ENCODE data around the gene TBCD. TPM values are rescaled to one million over a fixed set of nuclear protein-coding genes. Genes with fewer than 3 reads are reported as not detected.

Gene TBCD
- total and polyA plus RNA-seq, 5 donors from 2014 or later: 39.2 to 146 (median 86.4) TPM

DNA sequence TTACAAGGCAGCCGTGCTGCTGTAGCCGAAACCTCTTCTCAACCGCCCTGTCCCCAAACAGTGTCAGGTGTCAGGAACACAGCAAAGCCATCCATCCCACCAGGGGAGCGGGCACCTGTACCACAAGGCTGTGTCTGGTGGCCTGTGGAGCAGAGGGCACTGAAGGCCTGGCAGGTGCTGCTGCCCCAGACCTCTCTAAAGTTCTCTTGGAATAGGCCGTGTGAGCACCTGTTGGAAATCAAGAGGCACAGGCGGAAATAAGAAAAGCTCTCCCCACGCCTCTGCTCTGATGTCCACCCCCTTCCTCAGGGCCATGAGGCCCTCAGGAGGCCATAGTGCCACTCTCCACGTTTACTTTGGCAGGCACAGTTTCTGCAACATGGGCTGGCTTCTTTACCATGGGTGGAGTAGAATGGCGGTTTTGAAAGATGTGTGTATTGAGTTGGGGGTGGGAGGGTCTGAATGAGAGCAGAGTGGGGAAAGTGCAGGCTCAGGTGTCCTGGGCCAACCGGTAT, 187.8 kb downstream of the TBCD start:
- H3K36me3 Mint-ChIP-seq: peaks cover 52% of the 10 kb centered on the region
- DNase-seq: no peak
- no peak overlapping the region for H3K27ac Mint-ChIP-seq

DNA sequence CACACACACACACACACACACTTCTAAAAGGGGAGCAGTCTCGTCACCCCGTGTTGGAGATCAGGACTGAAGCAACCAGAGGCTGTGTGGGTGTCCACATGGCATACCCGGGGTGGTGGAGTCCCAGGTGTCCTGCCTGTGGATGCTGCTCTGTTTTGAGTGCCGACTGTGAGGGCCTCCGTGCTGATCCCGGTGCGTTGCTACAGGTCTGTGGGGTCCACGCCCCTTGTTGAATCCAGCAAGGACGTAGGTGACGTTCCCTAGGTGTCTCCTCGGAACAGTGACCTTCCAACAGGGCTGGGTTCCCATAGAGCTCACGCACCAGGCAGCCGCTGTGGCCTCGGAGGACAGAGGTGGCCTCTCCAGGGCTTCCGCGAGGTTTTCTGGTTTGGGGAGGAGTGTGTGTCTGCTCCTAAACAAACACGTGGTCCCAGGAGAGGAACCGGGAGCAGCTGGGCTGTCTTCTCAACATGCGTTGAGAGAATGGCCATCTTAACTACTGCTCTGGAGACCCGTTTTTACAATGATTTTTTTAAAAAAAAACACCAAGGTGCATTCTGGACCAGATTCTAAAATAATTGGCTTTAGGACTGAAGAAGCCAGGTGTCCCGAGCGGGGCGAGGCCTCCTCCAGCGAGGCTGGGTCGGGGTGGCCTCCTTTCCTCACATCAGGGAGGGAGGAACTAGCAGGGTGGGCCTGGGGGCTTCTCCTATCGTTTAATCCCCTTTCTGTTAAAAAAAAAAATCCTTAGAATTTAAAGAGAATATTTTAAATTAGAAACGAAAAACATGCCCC, 188.6 kb downstream of the TBCD start:
- H3K4me3 Mint-ChIP-seq: peak overlapping the region in 1 of 4 donors; percentile 32
- H3K36me3 Mint-ChIP-seq: peaks cover 56% of the 10 kb centered on the region
- no peaks in the 10 kb centered on the region for H3K27me3 Mint-ChIP-seq

More for the DNA sequence above, 187.8 kb downstream of the TBCD start:
- ATAC-seq (ENCODE audit: low read depth in 2 of 2): peak in 1 of 2 donors; percentile 21
- no peaks in the 10 kb centered on the region for H3K27me3 Mint-ChIP-seq
- H3K9me3 Mint-ChIP-seq: peaks cover 0 to 19% (median 3%) of the 10 kb centered on the region in 7 donors
- H3K27ac ChIP-seq (ENCODE audit: insufficient read depth, low read length, poor library complexity, severe bottlenecking): no peak overlapping the region
- no peaks in the 10 kb centered on the region for H3K27me3 ChIP-seq (ENCODE audit: control insufficient read depth, insufficient read depth, low read length)
- no peak overlapping the region for H3K4me3 ChIP-seq (ENCODE audit: low read depth, low read length)
- no peaks in the 10 kb centered on the region for H3K4me1 Mint-ChIP-seq
- no peaks in the 10 kb centered on the region for H3K4me1 ChIP-seq (ENCODE audit: control insufficient read depth, insufficient read depth, low read length, poor library complexity, severe bottlenecking)
- peaks cover 8 to 12% of the 10 kb centered on the region in 2 experiments for H3K9me3 ChIP-seq (ENCODE audit: control insufficient read depth in 2 of 2, low read length in 2 of 2)
- peak overlapping the region in 1 of 4 donors; percentile 32 for H3K4me3 Mint-ChIP-seq
- H3K36me3 ChIP-seq (ENCODE audit: control insufficient read depth, insufficient read depth, low read length): peaks cover 65% of the 10 kb centered on the region

DNA sequence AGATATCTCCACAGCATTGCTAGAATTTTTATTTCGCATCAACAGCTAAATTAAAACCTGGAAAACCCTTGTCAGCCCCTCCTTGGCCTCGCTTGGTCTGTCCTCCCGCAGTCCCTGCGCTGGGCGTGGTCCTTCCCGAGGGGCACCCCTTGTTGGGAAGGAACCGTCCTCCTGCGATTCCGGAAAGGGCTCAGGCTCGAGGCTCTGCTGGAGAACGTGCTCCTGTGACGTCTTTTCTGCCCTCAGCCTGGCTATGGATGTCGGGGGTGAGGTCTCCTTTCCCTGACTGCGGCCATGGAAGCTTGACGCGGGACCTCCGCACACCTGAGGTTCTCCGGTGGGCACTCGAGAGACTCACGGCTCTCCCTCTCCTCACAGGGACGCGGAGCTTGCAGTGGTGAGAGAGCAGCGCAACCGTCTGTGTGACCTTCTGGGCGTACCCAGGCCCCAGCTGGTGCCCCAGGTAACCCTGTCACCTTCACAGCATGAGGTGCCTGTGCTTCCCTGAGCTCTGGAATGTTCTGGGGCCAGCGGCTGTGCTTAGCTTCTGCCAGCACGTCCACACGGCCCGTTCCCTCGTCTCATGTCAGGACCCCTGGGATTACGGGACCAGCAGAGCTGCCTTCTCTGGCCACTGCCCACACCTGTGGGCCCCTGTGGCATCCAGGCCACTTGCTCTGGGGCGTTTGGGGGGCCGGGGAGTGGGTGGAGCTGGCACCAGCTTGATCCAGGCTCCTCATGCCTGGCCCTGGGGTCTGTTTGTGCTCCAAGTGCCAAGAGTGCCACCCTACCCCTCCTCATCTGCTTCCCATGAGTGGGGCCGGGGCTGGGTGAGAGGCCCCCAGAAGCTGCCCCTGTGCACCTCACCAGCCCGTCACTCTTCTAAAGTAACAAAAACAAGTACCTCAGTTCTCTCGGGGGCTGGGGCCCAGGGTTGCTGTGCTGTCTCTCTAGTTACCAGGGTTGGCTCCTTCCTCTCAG, 189.4 kb downstream of the TBCD start:
- Histone ChIP-seq H3K27ac (ENCODE audit: insufficient read depth, low read length, poor library complexity, severe bottlenecking) (no peak overlapping the region), H3K27me3 (ENCODE audit: control insufficient read depth, insufficient read depth, low read length) (no peaks in the 10 kb centered on the region), H3K9me3 (ENCODE audit: control insufficient read depth in 2 of 2, low read length in 2 of 2) (peaks cover 23 to 25% of the 10 kb centered on the region in 2 experiments), H3K36me3 (ENCODE audit: control insufficient read depth, insufficient read depth, low read length) (peaks cover 73% of the 10 kb centered on the region), H3K4me1 (ENCODE audit: control insufficient read depth, insufficient read depth, low read length, poor library complexity, severe bottlenecking) (no peaks in the 10 kb centered on the region), H3K4me3 (ENCODE audit: low read depth, low read length) (no peak overlapping the region)
- no peak overlapping the region for H3K4me3 Mint-ChIP-seq
- peaks cover 56% of the 10 kb centered on the region for H3K36me3 Mint-ChIP-seq
- no peak overlapping the region for H3K27ac Mint-ChIP-seq
- H3K27me3 Mint-ChIP-seq: no peaks in the 10 kb centered on the region
- ATAC-seq (ENCODE audit: low read depth in 2 of 2) (no peak), DNase-seq (no peak)
- peaks cover 0 to 6% (median 0%) of the 10 kb centered on the region in 4 donors for H3K4me1 Mint-ChIP-seq
- H3K9me3 Mint-ChIP-seq: peaks cover 0 to 36% (median 7%) of the 10 kb centered on the region in 7 donors

More for the DNA sequence above, 188.6 kb downstream of the TBCD start:
- ATAC-seq (ENCODE audit: low read depth in 2 of 2): no peak
- no peak overlapping the region for H3K4me3 ChIP-seq (ENCODE audit: low read depth, low read length)
- no peaks in the 10 kb centered on the region for H3K27me3 ChIP-seq (ENCODE audit: control insufficient read depth, insufficient read depth, low read length)
- no peak for DNase-seq
- H3K27ac ChIP-seq (ENCODE audit: insufficient read depth, low read length, poor library complexity, severe bottlenecking): no peak overlapping the region
- Mint-ChIP-seq H3K9me3 (peaks cover 0 to 27% (median 3%) of the 10 kb centered on the region in 7 donors), H3K4me1 (no peaks in the 10 kb centered on the region), H3K27ac (no peak overlapping the region)
- peaks cover 15 to 19% of the 10 kb centered on the region in 2 experiments for H3K9me3 ChIP-seq (ENCODE audit: control insufficient read depth in 2 of 2, low read length in 2 of 2)
- no peaks in the 10 kb centered on the region for H3K4me1 ChIP-seq (ENCODE audit: control insufficient read depth, insufficient read depth, low read length, poor library complexity, severe bottlenecking)
- peaks cover 72% of the 10 kb centered on the region for H3K36me3 ChIP-seq (ENCODE audit: control insufficient read depth, insufficient read depth, low read length)

DNA sequence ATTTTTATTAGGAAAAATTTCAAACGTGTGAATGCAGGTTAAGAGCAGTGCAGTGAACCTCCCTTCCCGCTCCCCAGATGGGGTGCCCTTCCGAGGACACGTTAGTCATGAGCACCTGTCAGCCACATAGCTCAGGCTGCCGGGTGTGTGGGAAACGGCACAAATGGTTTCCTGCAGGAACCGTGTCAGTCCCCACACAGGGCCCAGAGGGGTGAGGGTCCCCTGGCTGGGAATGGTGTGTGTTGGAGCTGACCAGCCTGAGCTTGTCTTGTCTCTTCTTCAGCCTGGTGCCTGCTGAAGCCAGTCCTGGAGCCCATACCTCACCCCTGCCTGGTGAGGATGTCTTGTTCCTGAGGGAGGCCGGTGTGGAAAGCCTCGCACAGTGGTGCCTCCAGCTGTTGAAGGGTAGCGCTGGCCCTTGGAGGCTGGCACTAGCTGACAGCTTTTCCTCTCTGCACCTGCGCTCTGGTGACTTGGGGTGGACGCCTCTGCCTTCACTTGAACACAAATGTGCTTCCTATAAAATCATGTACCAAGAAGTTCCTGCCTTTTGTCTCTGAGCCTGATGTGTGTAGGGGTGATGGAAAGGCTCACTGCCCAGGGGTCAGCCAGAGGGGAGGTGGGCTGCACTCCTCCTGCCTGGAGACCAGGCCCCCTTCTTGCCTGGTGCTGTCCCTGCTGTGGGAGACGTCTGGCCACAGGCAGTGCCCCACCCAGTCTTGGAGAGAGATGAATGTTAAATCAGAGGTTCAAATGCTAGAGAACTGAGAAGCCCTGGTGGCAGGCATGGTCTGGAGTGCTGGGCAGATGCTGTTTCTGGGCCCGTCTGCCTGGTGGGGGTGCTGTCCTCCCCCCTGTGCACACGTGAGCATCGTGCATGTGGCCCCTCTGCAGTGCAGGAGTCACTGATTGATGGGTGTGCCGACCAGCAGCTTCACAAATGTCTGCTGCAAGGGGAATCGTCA, 190.6 kb downstream of the TBCD start:
- H3K36me3 Mint-ChIP-seq: peaks cover 61% of the 10 kb centered on the region
- H3K36me3 ChIP-seq (ENCODE audit: control insufficient read depth, insufficient read depth, low read length): peaks cover 69% of the 10 kb centered on the region
- no peak overlapping the region for H3K4me3 ChIP-seq (ENCODE audit: low read depth, low read length)
- H3K4me3 Mint-ChIP-seq: no peak overlapping the region
- no peaks in the 10 kb centered on the region for H3K27me3 Mint-ChIP-seq
- DNase-seq (no peak), ATAC-seq (ENCODE audit: low read depth in 2 of 2) (no peak)
- no peak overlapping the region for H3K27ac Mint-ChIP-seq
- peaks cover 23 to 25% of the 10 kb centered on the region in 2 experiments for H3K9me3 ChIP-seq (ENCODE audit: control insufficient read depth in 2 of 2, low read length in 2 of 2)
- H3K27me3 ChIP-seq (ENCODE audit: control insufficient read depth, insufficient read depth, low read length): no peaks in the 10 kb centered on the region
- H3K4me1 ChIP-seq (ENCODE audit: control insufficient read depth, insufficient read depth, low read length, poor library complexity, severe bottlenecking): no peaks in the 10 kb centered on the region
- H3K9me3 Mint-ChIP-seq: peaks cover 0 to 36% (median 7%) of the 10 kb centered on the region in 7 donors
- peaks cover 0 to 9% (median 0%) of the 10 kb centered on the region in 4 donors for H3K4me1 Mint-ChIP-seq
- H3K27ac ChIP-seq (ENCODE audit: insufficient read depth, low read length, poor library complexity, severe bottlenecking): no peak overlapping the region

DNA sequence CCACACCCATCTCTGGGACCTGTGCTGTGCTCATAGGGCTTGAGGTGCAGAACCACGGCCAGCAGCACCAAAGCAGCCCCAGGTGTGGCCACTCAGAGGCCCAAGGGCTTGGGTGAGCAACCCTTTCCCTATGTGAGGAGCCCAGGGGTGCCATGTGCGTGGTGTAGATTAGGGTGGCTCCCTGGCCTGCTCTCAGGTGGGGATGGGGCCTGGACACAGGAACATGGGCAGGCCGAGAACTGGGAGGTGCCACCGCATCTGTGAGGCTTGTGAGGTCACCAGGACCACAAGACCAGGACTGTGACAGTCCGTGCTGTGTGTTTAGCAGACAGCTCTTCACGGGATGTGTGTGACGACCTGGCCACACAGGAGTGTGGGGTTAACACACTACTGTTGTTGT, 191.5 kb downstream of the TBCD start:
- Histone ChIP-seq H3K27me3 (ENCODE audit: control insufficient read depth, insufficient read depth, low read length) (no peaks in the 10 kb centered on the region), H3K4me3 (ENCODE audit: low read depth, low read length) (no peak overlapping the region), H3K9me3 (ENCODE audit: control insufficient read depth in 2 of 2, low read length in 2 of 2) (peaks cover 23 to 25% of the 10 kb centered on the region in 2 experiments), H3K36me3 (ENCODE audit: control insufficient read depth, insufficient read depth, low read length) (peaks cover 65% of the 10 kb centered on the region), H3K27ac (ENCODE audit: insufficient read depth, low read length, poor library complexity, severe bottlenecking) (no peak overlapping the region), H3K4me1 (ENCODE audit: control insufficient read depth, insufficient read depth, low read length, poor library complexity, severe bottlenecking) (no peaks in the 10 kb centered on the region)
- no peak for ATAC-seq (ENCODE audit: low read depth in 2 of 2)
- H3K4me1 Mint-ChIP-seq: peaks cover 0 to 9% (median 0%) of the 10 kb centered on the region in 4 donors
- peaks cover 0 to 36% (median 7%) of the 10 kb centered on the region in 7 donors for H3K9me3 Mint-ChIP-seq
- DNase-seq: no peak
- peaks cover 65% of the 10 kb centered on the region for H3K36me3 Mint-ChIP-seq
- H3K4me3 Mint-ChIP-seq: no peak overlapping the region
- H3K27ac Mint-ChIP-seq: no peak overlapping the region
- no peaks in the 10 kb centered on the region for H3K27me3 Mint-ChIP-seq

DNA sequence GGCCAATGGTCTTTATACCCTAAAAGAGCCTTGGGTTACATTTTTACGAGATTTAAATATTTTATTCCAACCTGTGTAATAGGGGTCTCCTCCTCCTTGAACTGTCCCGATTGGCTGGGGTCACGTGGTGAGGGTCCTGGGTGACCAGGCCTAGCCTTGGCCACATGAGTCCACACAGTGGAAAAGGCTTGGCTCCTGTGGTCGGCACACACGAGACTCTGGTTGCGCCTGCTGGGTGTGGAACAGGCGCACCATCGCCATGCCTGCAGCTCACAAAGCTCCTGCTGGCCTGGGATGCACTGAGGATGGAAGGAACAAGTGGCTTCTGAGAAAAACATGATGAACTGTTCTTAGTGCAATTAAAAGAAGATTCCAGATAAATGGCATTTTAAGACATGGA, 191.9 kb downstream of the TBCD start:
- Mint-ChIP-seq H3K27me3 (no peaks in the 10 kb centered on the region), H3K27ac (peak overlapping the region in 1 of 3 donors; percentile 55), H3K4me3 (no peak overlapping the region), H3K9me3 (peaks cover 0 to 36% (median 7%) of the 10 kb centered on the region in 7 donors), H3K4me1 (peaks cover 0 to 9% (median 0%) of the 10 kb centered on the region in 4 donors), H3K36me3 (peaks cover 61% of the 10 kb centered on the region)
- Histone ChIP-seq H3K4me3 (ENCODE audit: low read depth, low read length) (no peak overlapping the region), H3K4me1 (ENCODE audit: control insufficient read depth, insufficient read depth, low read length, poor library complexity, severe bottlenecking) (no peaks in the 10 kb centered on the region), H3K27ac (ENCODE audit: insufficient read depth, low read length, poor library complexity, severe bottlenecking) (no peak overlapping the region), H3K27me3 (ENCODE audit: control insufficient read depth, insufficient read depth, low read length) (no peaks in the 10 kb centered on the region), H3K9me3 (ENCODE audit: control insufficient read depth in 2 of 2, low read length in 2 of 2) (peaks cover 23 to 25% of the 10 kb centered on the region in 2 experiments), H3K36me3 (ENCODE audit: control insufficient read depth, insufficient read depth, low read length) (peaks cover 62% of the 10 kb centered on the region)
- no peak for ATAC-seq (ENCODE audit: low read depth in 2 of 2)
- DNase-seq: no peak
